HepG2 (cell line): ENCODE measurements around the gene UBE2R2. TPM values are rescaled to one million over a fixed set of nuclear protein-coding genes. Genes with fewer than 3 reads are reported as not detected.

Experiments used
- BORCS8-MEF2B ChIP-seq: sonication (generic); formaldehyde crosslinking; IDR thresholded peaks from 2 replicates; pipeline ENCODE4 v1.8.0; 2022; ENCODE audit warnings: mild to moderate bottlenecking, missing genetic modification reagents
- CHD4 ChIP-seq: fragments of 200-600 bp; sonication (generic); IDR thresholded peaks from 2 replicates; pipeline ENCODE4 v1.7.0; 2017; ENCODE audit warnings: mild to moderate bottlenecking, low read length, borderline replicate concordance
- DMAP1 ChIP-seq: IDR thresholded peaks from 2 replicates; pipeline ENCODE4 v1.6.1; 2016
- HNRNPL ChIP-seq: fragments of 200-400 bp; formaldehyde crosslinking; IDR thresholded peaks from 2 replicates; pipeline ENCODE4 v1.6.1; 2017; ENCODE audit warnings: mild to moderate bottlenecking, low read depth, low read length
- NR2F1 ChIP-seq, 2 experiments: fragments of 450-650 bp in 1 of 2; formaldehyde crosslinking in 1 of 2; IDR thresholded peaks; 2 replicates each; pipeline versions ENCODE4 v1.5.0 to v1.6.1; 2016 to 2020; ENCODE audit warnings: mild to moderate bottlenecking in 1 of 2, missing compliant biosample characterization in 1 of 2, missing genetic modification reagents in 1 of 2, moderate library complexity in 1 of 2
- ONECUT2 ChIP-seq: sonication (generic); formaldehyde crosslinking; IDR thresholded peaks from 2 replicates; pipeline ENCODE4 v1.4.0; 2020; ENCODE audit warnings: missing genetic modification reagents
- REL ChIP-seq: sonication (generic); formaldehyde crosslinking; conservative IDR thresholded peaks from 2 replicates; pipeline ENCODE4 v1.8.0; 2022; ENCODE audit warnings: mild to moderate bottlenecking, missing genetic modification reagents, moderate library complexity
- SNRNP70 ChIP-seq: fragments of 200-400 bp; formaldehyde crosslinking; IDR thresholded peaks from 2 replicates; pipeline ENCODE4 v1.6.1; 2017; ENCODE audit warnings: mild to moderate bottlenecking, low read depth, low read length, moderate library complexity
- SOX5 ChIP-seq: IDR thresholded peaks from 2 replicates; pipeline ENCODE4 v1.6.1; 2016; ENCODE audit warnings: borderline replicate concordance
- SP5 ChIP-seq: IDR thresholded peaks from 2 replicates; pipeline ENCODE4 v1.6.1; 2016; ENCODE audit warnings: low read depth, borderline replicate concordance
- TOPORS ChIP-seq: sonication (generic); formaldehyde crosslinking; IDR thresholded peaks from 2 replicates; pipeline ENCODE4 v1.8.0; 2023; ENCODE audit warnings: mild to moderate bottlenecking, missing genetic modification reagents
- ZBTB26 ChIP-seq: IDR thresholded peaks from 2 replicates; pipeline ENCODE4 v1.6.1; 2016; ENCODE audit warnings: missing compliant biosample characterization, missing genetic modification reagents, borderline replicate concordance
- ZFAT ChIP-seq: sonication (generic); formaldehyde crosslinking; conservative IDR thresholded peaks from 2 replicates; pipeline ENCODE4 v1.8.1; 2023; ENCODE audit warnings: missing genetic modification reagents, inconsistent platforms
- ZMYM3 ChIP-seq: sonication (generic); formaldehyde crosslinking; IDR thresholded peaks from 2 replicates; pipeline ENCODE4 v1.5.1; 2020; ENCODE audit warnings: mild to moderate bottlenecking, missing genetic modification reagents
- ZNF143 ChIP-seq: sonication (generic); formaldehyde crosslinking; IDR thresholded peaks from 2 replicates; pipeline ENCODE4 v1.4.0; 2020; ENCODE audit warnings: missing genetic modification reagents
- ZNF512B ChIP-seq: sonication (generic); formaldehyde crosslinking; IDR thresholded peaks from 2 replicates; pipeline ENCODE4 v1.5.1; 2020; ENCODE audit warnings: missing genetic modification reagents, mild to moderate bottlenecking, borderline replicate concordance
- ZNF878 ChIP-seq: sonication (generic); formaldehyde crosslinking; IDR thresholded peaks from 2 replicates; pipeline ENCODE4 v1.8.1; 2023; ENCODE audit warnings: mild to moderate bottlenecking, missing genetic modification reagents, moderate library complexity
- polyA plus RNA-seq, 8 experiments: library from polyadenylated mRNA; depleted of rRNA in 3 of 8; stranded (reverse) in 7 of 8; unstranded in 1 of 8; fragments of >200 nt; fragmentation: Illumina TruSeq in 4 of 8; extraction: Trizol in 4 of 8; gene quantifications; 2 replicates each; pipeline versions ENCODE4 v1.2.1 to v1.2.3, GENCODE V29; 2011 to 2016; ENCODE audit warnings: low read depth in 4 of 8, missing spikeins in 1 of 8, mixed read lengths in 1 of 8; ENCODE audit not compliant: insufficient read depth in 1 of 8
- total RNA-seq, 5 experiments: library from RNA; depleted of rRNA; stranded (reverse); fragments of >200 nt; fragmentation: Illumina TruSeq; extraction: Trizol; gene quantifications; 2 replicates each; pipeline ENCODE4 v1.2.3, GENCODE V29; 2016; ENCODE audit warnings: low read depth in 1 of 5
- TF ChIP-seq, protein P1 (sequence below): sonication (generic); formaldehyde crosslinking; IDR thresholded peaks from 2 replicates; pipeline ENCODE4 v1.8.0; 2022; ENCODE audit warnings: missing genetic modification reagents, mild to moderate bottlenecking, borderline replicate concordance
- TF ChIP-seq, protein P2 (sequence below): fragments of 450-650 bp; IDR thresholded peaks from 2 replicates; pipeline ENCODE4 v1.6.1; 2017; ENCODE audit warnings: mild to moderate bottlenecking
- TF ChIP-seq, protein P3 (sequence below): IDR thresholded peaks from 2 replicates; pipeline ENCODE4 v1.6.1; 2018; ENCODE audit warnings: missing genetic modification reagents, mild to moderate bottlenecking, missing compliant biosample characterization

The UBE2R2 gene
- total and polyA plus RNA-seq, 2 of the 13 experiments (the other 11 are each of a cell fraction or from before 2014, with no cell fraction given), result 14.8 to 20.9 TPM

- TF ChIP-seq, protein P1, sequence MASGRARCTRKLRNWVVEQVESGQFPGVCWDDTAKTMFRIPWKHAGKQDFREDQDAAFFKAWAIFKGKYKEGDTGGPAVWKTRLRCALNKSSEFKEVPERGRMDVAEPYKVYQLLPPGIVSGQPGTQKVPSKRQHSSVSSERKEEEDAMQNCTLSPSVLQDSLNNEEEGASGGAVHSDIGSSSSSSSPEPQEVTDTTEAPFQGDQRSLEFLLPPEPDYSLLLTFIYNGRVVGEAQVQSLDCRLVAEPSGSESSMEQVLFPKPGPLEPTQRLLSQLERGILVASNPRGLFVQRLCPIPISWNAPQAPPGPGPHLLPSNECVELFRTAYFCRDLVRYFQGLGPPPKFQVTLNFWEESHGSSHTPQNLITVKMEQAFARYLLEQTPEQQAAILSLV, result 0 out of 2 replicates have a peak, but pooled peaks have one; percentile 39
- TF ChIP-seq ZBTB26 (CRISPR knock-in tag), result no peak
- TF ChIP-seq HNRNPL, result no peak
- TF ChIP-seq REL (CRISPR knock-in tag), result no peak
- TF ChIP-seq DMAP1 (CRISPR knock-in tag), result peak; percentile 71
- TF ChIP-seq, protein P2, sequence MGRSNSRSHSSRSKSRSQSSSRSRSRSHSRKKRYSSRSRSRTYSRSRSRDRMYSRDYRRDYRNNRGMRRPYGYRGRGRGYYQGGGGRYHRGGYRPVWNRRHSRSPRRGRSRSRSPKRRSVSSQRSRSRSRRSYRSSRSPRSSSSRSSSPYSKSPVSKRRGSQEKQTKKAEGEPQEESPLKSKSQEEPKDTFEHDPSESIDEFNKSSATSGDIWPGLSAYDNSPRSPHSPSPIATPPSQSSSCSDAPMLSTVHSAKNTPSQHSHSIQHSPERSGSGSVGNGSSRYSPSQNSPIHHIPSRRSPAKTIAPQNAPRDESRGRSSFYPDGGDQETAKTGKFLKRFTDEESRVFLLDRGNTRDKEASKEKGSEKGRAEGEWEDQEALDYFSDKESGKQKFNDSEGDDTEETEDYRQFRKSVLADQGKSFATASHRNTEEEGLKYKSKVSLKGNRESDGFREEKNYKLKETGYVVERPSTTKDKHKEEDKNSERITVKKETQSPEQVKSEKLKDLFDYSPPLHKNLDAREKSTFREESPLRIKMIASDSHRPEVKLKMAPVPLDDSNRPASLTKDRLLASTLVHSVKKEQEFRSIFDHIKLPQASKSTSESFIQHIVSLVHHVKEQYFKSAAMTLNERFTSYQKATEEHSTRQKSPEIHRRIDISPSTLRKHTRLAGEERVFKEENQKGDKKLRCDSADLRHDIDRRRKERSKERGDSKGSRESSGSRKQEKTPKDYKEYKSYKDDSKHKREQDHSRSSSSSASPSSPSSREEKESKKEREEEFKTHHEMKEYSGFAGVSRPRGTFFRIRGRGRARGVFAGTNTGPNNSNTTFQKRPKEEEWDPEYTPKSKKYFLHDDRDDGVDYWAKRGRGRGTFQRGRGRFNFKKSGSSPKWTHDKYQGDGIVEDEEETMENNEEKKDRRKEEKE, result no peak
- no peak for TF ChIP-seq ZNF878
- TF ChIP-seq, protein P3, sequence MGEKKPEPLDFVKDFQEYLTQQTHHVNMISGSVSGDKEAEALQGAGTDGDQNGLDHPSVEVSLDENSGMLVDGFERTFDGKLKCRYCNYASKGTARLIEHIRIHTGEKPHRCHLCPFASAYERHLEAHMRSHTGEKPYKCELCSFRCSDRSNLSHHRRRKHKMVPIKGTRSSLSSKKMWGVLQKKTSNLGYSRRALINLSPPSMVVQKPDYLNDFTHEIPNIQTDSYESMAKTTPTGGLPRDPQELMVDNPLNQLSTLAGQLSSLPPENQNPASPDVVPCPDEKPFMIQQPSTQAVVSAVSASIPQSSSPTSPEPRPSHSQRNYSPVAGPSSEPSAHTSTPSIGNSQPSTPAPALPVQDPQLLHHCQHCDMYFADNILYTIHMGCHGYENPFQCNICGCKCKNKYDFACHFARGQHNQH (CRISPR knock-in tag), result peak; percentile 65; the same call in 1 of the 2 replicates
- peak; percentile 65 for TF ChIP-seq SP5
- TF ChIP-seq ONECUT2 (CRISPR knock-in tag), result no peak
- peak in 1 of 2 experiments; percentile 66; a peak in 2 of 4 replicates for TF ChIP-seq NR2F1 (CRISPR knock-in tag; IDR thresholded peaks at IDR 0.05)
- TF ChIP-seq SOX5 (CRISPR knock-in tag), result peak; percentile 18; the same call in 1 of the 2 replicates
- peak; percentile 81; the same call in 1 of the 2 replicates for TF ChIP-seq BORCS8-MEF2B (CRISPR knock-in tag)
- TF ChIP-seq SNRNP70, result no peak
- TF ChIP-seq ZNF143 (CRISPR knock-in tag), result no peak
- no peak for TF ChIP-seq CHD4
- TF ChIP-seq ZMYM3 (CRISPR knock-in tag), result no peak
- TF ChIP-seq TOPORS (CRISPR knock-in tag), result no peak; the same call in 1 of the 2 replicates
- peak; percentile 56; the same call in 1 of the 2 replicates for TF ChIP-seq ZNF512B (CRISPR knock-in tag)
- no peak for TF ChIP-seq ZFAT
These were observed at the start of gene UBE2R2 (continued) for GRCh38 chr9:33816327-33817252.
